HG03442 (cell line): ENCODE data around the gene FAM118B.

ENCODE experiments used
- ATAC-seq: cut with Tn5 transposase; IDR thresholded peaks from one replicate; pipeline ENCODE4 v1.9.1; 2021; ENCODE audit warnings: mild to moderate bottlenecking, moderate library complexity; ENCODE audit not compliant: unreplicated experiment

FAM118B gene

GRCh38 chr11:126211236-126212088 is at the start of gene FAM118B, which contains the start of gene RPUSD4:
Gene FAM118B, plus strand, starts transcription at chr11:126211782. Its CDS starts 23,220 bp downstream, at chr11:126235002.
Gene RPUSD4, minus strand, starts transcription at chr11:126211650. Its CDS starts 12 bp downstream, at chr11:126211638.
- peak; percentile 95 for ATAC-seq

- ATAC-seq: no peak
Measured at GRCh38 chr11:126162306-126163030, 49.1 kb upstream of the FAM118B start.

- ATAC-seq: no peak
Measured at GRCh38 chr11:126163074-126163700, 48.4 kb upstream of the FAM118B start.

GRCh38 chr11:126163779-126164178 is 47.8 kb upstream of the FAM118B start:
- no peak for ATAC-seq

- ATAC-seq: no peak
Measured at GRCh38 chr11:126164781-126165180, 46.8 kb upstream of the FAM118B start.

GRCh38 chr11:126165311-126165720 is 46.3 kb upstream of the FAM118B start:
- no peak for ATAC-seq

- no peak for ATAC-seq
Measured at GRCh38 chr11:126165757-126166156, 45.8 kb upstream of the FAM118B start.

- ATAC-seq: no peak
Measured at GRCh38 chr11:126166413-126166812, 45.2 kb upstream of the FAM118B start.

- ATAC-seq: no peak
Measured at GRCh38 chr11:126167488-126167887, 44.1 kb upstream of the FAM118B start.

- ATAC-seq: no peak
Measured at GRCh38 chr11:126169291-126169690, 42.3 kb upstream of the FAM118B start.

- ATAC-seq: no peak
Measured at GRCh38 chr11:126172596-126173038, 39.0 kb upstream of the FAM118B start.

GRCh38 chr11:126173257-126173656 is 38.3 kb upstream of the FAM118B start:
- no peak for ATAC-seq

GRCh38 chr11:126174816-126175215 is 36.8 kb upstream of the FAM118B start:
- no peak for ATAC-seq

- ATAC-seq: no peak
Measured at GRCh38 chr11:126175393-126175792, 36.2 kb upstream of the FAM118B start.

- ATAC-seq: no peak
Measured at GRCh38 chr11:126176853-126177470, 34.6 kb upstream of the FAM118B start.

GRCh38 chr11:126181939-126182730 is 29.4 kb upstream of the FAM118B start:
- ATAC-seq: peak; percentile 53

GRCh38 chr11:126182787-126183445 is 28.7 kb upstream of the FAM118B start:
- ATAC-seq: no peak

- no peak for ATAC-seq
Measured at GRCh38 chr11:126185259-126186024, 26.1 kb upstream of the FAM118B start.
